Gastroesophageal sphincter (tissue), 4 donors: ENCODE measurements around the gene PGRMC2. TPM values are rescaled to one million over a fixed set of nuclear protein-coding genes. Genes with fewer than 3 reads are reported as not detected.

ENCODE experiments used
- ATAC-seq: fragments of 150-250 bp; one replicate; pipeline ENCODE4 v1.9.1; 2016; ENCODE audit warnings: mild to moderate bottlenecking, moderate library complexity
- H3K27ac ChIP-seq, 4 donors: fragments of 200-600 bp; sonication (generic) in 3 of 4; 1 replicate in 3 of 4; 2 replicates in 1 of 4; pipeline ENCODE4 v1.5.1; 2016 to 2019
- H3K27me3 ChIP-seq: fragments of 200-600 bp; sonication (generic); one replicate; pipeline ENCODE4 v1.5.1; 2019
- H3K36me3 ChIP-seq, 2 donors: fragments of 200-600 bp; sonication (generic); one replicate each; pipeline ENCODE4 v1.5.1; 2019; ENCODE audit warnings: control low read depth in 1 of 2
- H3K4me1 ChIP-seq, 3 donors: fragments of 200-600 bp; sonication (generic); 1 replicate in 2 of 3; 2 replicates in 1 of 3; pipeline ENCODE4 v1.5.1; 2016 to 2019; ENCODE audit warnings: control low read depth in 2 of 3
- H3K4me3 ChIP-seq, 2 donors: fragments of 200-600 bp; sonication (generic); one replicate each; pipeline ENCODE4 v1.5.1; 2019; ENCODE audit warnings: mild to moderate bottlenecking in 1 of 2, moderate library complexity in 1 of 2
- H3K9me3 ChIP-seq, 3 donors: fragments of 200-600 bp; sonication (generic); one replicate each; pipeline ENCODE4 v1.5.1; 2017 to 2019; ENCODE audit warnings: control low read depth in 2 of 3
- EP300 ChIP-seq: sonication (generic); formaldehyde crosslinking; IDR thresholded peaks from one replicate; pipeline ENCODE4 v1.6.1; 2017; ENCODE audit warnings: antibody characterized with exemption, mild to moderate bottlenecking
- POLR2A ChIP-seq, 2 donors: fragments of 450-650 bp; IDR thresholded peaks; one replicate each; pipeline ENCODE4 v1.6.1; 2017; ENCODE audit warnings: antibody characterized with exemption in 2 of 2, mild to moderate bottlenecking in 2 of 2, moderate library complexity in 1 of 2
- POLR2AphosphoS5 ChIP-seq: sonication (generic); formaldehyde crosslinking; IDR thresholded peaks from one replicate; pipeline ENCODE4 v1.6.1; 2017; ENCODE audit warnings: antibody characterized with exemption
- WGBS, 2 donors: methylation state at CpG; one replicate each; pipeline ENCODE4 v1.1.5; 2018; ENCODE audit warnings: low coverage in 1 of 2; 5-methylcytosine and 5-hydroxymethylcytosine counted together
- total RNA-seq, 4 donors: library from RNA; depleted of rRNA; stranded (reverse); fragments of >200 nt; gene quantifications; one replicate each; pipeline ENCODE4 v1.1.0, GENCODE V29; 2016
- TF ChIP-seq, protein P1 (sequence below), 4 experiments: fragments of 200-600 bp in 2 of 4; fragments of 450-650 bp in 2 of 4; sonication (generic) in 1 of 4; IDR thresholded peaks; one replicate each; pipeline ENCODE4 v1.5.1; 2017 to 2019; ENCODE audit warnings: antibody characterized with exemption in 4 of 4, mild to moderate bottlenecking in 2 of 4, moderate library complexity in 2 of 4

The PGRMC2 gene
- total RNA-seq, 4 donors from 2014 or later, result 47.3 to 79.2 (median 64.7) TPM

DNA sequence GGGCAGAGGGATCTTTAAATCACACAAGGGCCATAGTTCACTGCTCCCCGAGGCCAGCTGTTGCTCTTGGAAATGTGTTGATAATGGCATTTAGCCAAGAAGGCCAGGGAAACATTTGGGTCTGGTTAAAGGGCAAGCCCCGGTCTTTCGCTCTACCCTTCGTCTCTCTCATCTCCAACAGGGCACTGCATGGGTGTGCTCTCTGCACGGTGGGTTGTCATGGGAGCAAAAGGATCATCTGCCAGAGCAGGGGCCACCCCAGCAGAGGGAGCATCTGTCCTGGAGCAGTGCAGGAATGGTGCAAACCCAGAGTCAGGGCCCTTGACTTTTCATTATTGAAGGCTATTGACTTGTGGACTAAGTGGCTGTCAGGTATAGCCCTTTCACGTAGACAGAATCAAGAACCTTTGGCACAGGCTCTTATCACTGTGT, 22.7 kb upstream of the PGRMC2 start:
- no peaks in the 10 kb centered on the region for H3K9me3 ChIP-seq
- peaks cover 0 to 3% (median 0%) of the 10 kb centered on the region in 3 donors for H3K4me1 ChIP-seq
- WGBS, 2 donors, result 43 to 71% methylated on average over 4 of the region's 6 CpGs
- H3K27ac ChIP-seq, result no peak overlapping the region
- TF ChIP-seq POLR2AphosphoS5 (no peak), EP300 (no peak), POLR2A (IDR thresholded peaks at IDR 0.05) (no peak)
- TF ChIP-seq, protein P1, sequence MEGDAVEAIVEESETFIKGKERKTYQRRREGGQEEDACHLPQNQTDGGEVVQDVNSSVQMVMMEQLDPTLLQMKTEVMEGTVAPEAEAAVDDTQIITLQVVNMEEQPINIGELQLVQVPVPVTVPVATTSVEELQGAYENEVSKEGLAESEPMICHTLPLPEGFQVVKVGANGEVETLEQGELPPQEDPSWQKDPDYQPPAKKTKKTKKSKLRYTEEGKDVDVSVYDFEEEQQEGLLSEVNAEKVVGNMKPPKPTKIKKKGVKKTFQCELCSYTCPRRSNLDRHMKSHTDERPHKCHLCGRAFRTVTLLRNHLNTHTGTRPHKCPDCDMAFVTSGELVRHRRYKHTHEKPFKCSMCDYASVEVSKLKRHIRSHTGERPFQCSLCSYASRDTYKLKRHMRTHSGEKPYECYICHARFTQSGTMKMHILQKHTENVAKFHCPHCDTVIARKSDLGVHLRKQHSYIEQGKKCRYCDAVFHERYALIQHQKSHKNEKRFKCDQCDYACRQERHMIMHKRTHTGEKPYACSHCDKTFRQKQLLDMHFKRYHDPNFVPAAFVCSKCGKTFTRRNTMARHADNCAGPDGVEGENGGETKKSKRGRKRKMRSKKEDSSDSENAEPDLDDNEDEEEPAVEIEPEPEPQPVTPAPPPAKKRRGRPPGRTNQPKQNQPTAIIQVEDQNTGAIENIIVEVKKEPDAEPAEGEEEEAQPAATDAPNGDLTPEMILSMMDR (IDR thresholded peaks at IDR 0.05), result no peak
- no peak for ATAC-seq
- no peaks in the 10 kb centered on the region for H3K36me3 ChIP-seq
- H3K4me3 ChIP-seq, result no peak overlapping the region
- no peaks in the 10 kb centered on the region for H3K27me3 ChIP-seq

DNA sequence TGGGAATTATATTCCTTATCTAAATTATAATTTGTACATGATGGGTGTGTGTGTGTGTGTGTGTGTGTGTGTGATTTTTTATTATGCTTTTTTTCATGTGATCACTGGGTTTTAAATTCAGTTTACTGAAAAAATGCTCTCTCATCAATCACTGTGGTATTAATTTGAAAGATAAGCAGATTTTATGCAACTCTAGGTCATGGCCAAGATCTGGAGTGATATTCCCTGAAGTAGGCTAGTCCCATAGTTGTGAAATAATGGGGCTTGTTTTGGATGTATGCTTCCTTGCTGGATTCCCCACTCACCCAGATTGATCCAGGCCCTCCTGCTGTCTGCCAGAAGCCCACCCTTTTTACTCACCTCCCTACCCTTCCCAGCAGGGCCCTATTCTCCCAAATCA, 22.0 kb upstream of the PGRMC2 start:
- H3K4me1 ChIP-seq, result peaks cover 0 to 3% (median 0%) of the 10 kb centered on the region in 3 donors
- no peaks in the 10 kb centered on the region for H3K9me3 ChIP-seq
- TF ChIP-seq EP300 (no peak), POLR2AphosphoS5 (no peak), POLR2A (IDR thresholded peaks at IDR 0.05) (no peak)
- TF ChIP-seq, protein P1 (IDR thresholded peaks at IDR 0.05), result no peak
- no peaks in the 10 kb centered on the region for H3K36me3 ChIP-seq
- peak; percentile 54 for ATAC-seq
- no peak overlapping the region for H3K27ac ChIP-seq
- H3K27me3 ChIP-seq, result no peaks in the 10 kb centered on the region
- no peak overlapping the region for H3K4me3 ChIP-seq

DNA sequence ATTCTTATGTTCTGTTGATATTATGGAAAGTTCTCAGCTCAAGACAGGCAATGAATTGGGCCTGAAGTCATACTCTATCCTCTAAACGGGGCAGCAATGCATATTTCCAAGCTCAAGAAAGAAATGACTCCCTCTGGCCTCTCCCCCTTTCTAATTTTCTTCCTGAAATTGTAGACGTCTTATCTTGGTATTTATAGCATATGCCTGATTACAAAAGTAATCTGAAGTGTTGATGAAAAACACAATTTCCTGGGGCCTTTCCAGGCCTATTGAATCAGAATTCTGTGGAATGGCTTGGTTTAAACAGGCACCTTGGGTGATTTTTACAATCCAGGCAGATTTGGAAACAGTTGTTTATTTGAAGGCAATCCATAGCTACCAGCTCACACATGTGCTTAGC, 21.4 kb upstream of the PGRMC2 start:
- Histone ChIP-seq H3K9me3 (no peaks in the 10 kb centered on the region), H3K4me1 (peaks cover 0 to 3% (median 0%) of the 10 kb centered on the region in 3 donors), H3K27ac (no peak overlapping the region), H3K36me3 (no peaks in the 10 kb centered on the region), H3K4me3 (no peak overlapping the region), H3K27me3 (no peaks in the 10 kb centered on the region)
- ATAC-seq, result no peak
- TF ChIP-seq POLR2A (IDR thresholded peaks at IDR 0.05) (no peak), POLR2AphosphoS5 (no peak), EP300 (no peak)
- TF ChIP-seq, protein P1 (IDR thresholded peaks at IDR 0.05), result no peak
- 30 to 44% methylated on average over 2 of the region's 2 CpGs for WGBS, 2 donors

DNA sequence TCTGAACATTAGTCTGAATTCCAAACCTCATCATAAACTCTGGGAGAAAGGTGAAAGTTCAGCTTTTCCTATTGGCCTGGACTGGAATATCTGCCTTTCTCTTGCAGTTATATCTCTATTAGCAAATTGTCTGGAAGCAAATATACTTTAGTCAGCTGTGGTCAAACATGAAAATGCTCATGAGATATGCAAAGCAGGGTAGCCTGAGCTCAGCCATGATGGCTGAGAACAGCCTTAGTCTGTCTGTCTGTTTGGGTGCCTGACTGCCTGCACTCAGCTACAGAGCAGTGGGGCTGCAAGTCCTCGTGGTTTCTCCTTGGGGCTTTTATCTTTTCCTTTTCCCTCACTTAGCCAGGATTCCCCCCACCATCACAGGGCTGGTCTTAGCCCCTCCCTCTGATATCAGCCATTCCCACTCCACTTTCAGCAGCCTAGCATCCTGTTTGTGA, 19.5 kb upstream of the PGRMC2 start:
- peaks cover 0 to 3% (median 0%) of the 10 kb centered on the region in 3 donors for H3K4me1 ChIP-seq
- no peak overlapping the region for H3K27ac ChIP-seq
- H3K9me3 ChIP-seq, result no peaks in the 10 kb centered on the region
- no peak for TF ChIP-seq EP300
- TF ChIP-seq, protein P1 (IDR thresholded peaks at IDR 0.05), result no peak
- TF ChIP-seq POLR2AphosphoS5, result no peak
- no peak overlapping the region for H3K4me3 ChIP-seq
- ATAC-seq, result no peak
- WGBS, 2 donors, result 38% methylated on average over 1 of the region's 1 CpG; no CpG with 5 or more reads in 1 of the 2 donors
- peaks cover 0 to 7% of the 10 kb centered on the region in 2 donors for H3K36me3 ChIP-seq
- no peaks in the 10 kb centered on the region for H3K27me3 ChIP-seq

DNA sequence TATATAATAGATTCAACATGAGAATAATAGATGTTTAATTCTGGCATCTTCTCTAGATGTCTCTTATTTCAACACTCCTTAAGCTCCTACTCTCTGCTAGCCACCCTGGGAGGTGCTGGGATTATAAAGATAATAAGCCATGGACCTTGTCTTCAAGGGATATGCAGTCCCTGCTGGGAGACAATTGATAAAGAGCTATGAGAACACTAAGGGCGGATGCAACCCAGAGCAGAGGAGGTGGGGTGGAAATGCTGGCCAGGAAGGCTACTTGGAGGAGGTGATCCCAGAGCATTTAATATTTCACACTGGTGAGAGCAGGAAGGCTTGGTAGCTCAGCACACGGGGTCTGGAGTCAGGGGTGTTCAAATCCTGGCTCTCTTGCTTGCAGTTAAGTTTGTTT, 18.3 kb upstream of the PGRMC2 start:
- TF ChIP-seq, protein P1 (IDR thresholded peaks at IDR 0.05), result no peak
- TF ChIP-seq EP300 (no peak), POLR2AphosphoS5 (no peak), POLR2A (IDR thresholded peaks at IDR 0.05) (no peak)
- no peak for ATAC-seq
- Histone ChIP-seq H3K4me3 (no peak overlapping the region), H3K36me3 (peaks cover 0 to 7% of the 10 kb centered on the region in 2 donors), H3K9me3 (no peaks in the 10 kb centered on the region), H3K27me3 (no peaks in the 10 kb centered on the region), H3K27ac (no peak overlapping the region), H3K4me1 (peaks cover 0 to 3% (median 0%) of the 10 kb centered on the region in 3 donors)
- 90 to 100% methylated on average over 1 to 2 of the region's 2 CpGs for whole genome bisulfite sequencing, 2 donors
